Activated CD4-positive, alpha-beta T cell treated with anti-CD3 and anti-CD28 coated beads, Interleukin-2, amount 10 ng/mL, durations not matched to agents 24 days and 14 days (primary cell): Measurements from ENCODE around the gene EIF2S2. TPM values are rescaled to one million over a fixed set of nuclear protein-coding genes. Genes with fewer than 3 reads are reported as not detected.
A peak's percentile ranks its signal among the peaks of the same experiment; 100 is the strongest.
"Not testable (repeated sequence)": the region's sequence is repeated elsewhere in the genome, so short reads cannot be mapped to it uniquely, and the experiment has no call there.

Experiments
- DNase-seq: peaks from one replicate; pipeline ENCODE4 v3.0.0; 2022
- H3K27ac Mint-ChIP-seq: one replicate; pipeline ENCODE4 v1.8.0; 2022; ENCODE audit warnings: mild to moderate bottlenecking, mixed read lengths
- H3K27me3 Mint-ChIP-seq: one replicate; pipeline ENCODE4 v1.8.0; 2022; ENCODE audit warnings: mixed read lengths
- H3K36me3 Mint-ChIP-seq: one replicate; pipeline ENCODE4 v1.8.0; 2022; ENCODE audit warnings: low read depth, mild to moderate bottlenecking, mixed read lengths
- H3K4me1 Mint-ChIP-seq: one replicate; pipeline ENCODE4 v1.8.0; 2021; ENCODE audit warnings: mixed read lengths
- H3K4me3 Mint-ChIP-seq: one replicate; pipeline ENCODE4 v1.8.0; 2022; ENCODE audit warnings: mild to moderate bottlenecking, moderate library complexity, mixed read lengths
- H3K9me3 Mint-ChIP-seq: one replicate; pipeline ENCODE4 v1.8.0; 2021; ENCODE audit warnings: mixed read lengths
- intact Hi-C: fragments of 100-400 bp; cut with micrococcal nuclease; formaldehyde crosslinking; loops from one replicate; pipeline ENCODE4 v1.15.1; 2023
- total RNA-seq: library from RNA; stranded (reverse); gene quantifications from 2 replicates; pipeline ENCODE4 v1.2.3, GENCODE V29; 2022

EIF2S2 gene
- total RNA-seq, 1 donor from 2014 or later = 106 TPM

GRCh38 chr20:34132491-34132890 is 20.4 kb upstream of the EIF2S2 start:
- H3K9me3 Mint-ChIP-seq, H3K4me1 Mint-ChIP-seq, DNase-seq, H3K27ac Mint-ChIP-seq, H3K36me3 Mint-ChIP-seq, H3K4me3 Mint-ChIP-seq, intact Hi-C loops: not testable (repeated sequence)
- H3K27me3 Mint-ChIP-seq = peaks cover 18% of the 10 kb centered on the region

- H3K4me1 Mint-ChIP-seq = peaks cover 3% of the 10 kb centered on the region
- DNase-seq = no peak
These were observed 19.4 kb upstream of the EIF2S2 start for GRCh38 chr20:34131491-34131890.

GRCh38 chr20:34129518-34130162 is 17.6 kb upstream of the EIF2S2 start:
- peak; percentile 90 for DNase-seq
- intact Hi-C loops = loop anchor here (1.0 to 5.0 kb wide), 4 partner anchors 60 to 267 kb away; no protein-coding TSS in a partner anchor
- Mint-ChIP-seq H3K9me3 (no peaks in the 10 kb centered on the region), H3K27me3 (peaks cover 19% of the 10 kb centered on the region), H3K27ac (no peak overlapping the region), H3K4me3 (peak overlapping the region; percentile 52), H3K36me3 (no peaks in the 10 kb centered on the region), H3K4me1 (peaks cover 8% of the 10 kb centered on the region)

More at GRCh38 chr20:34131491-34131890, 19.4 kb upstream of the EIF2S2 start:
- Mint-ChIP-seq H3K9me3 (no peaks in the 10 kb centered on the region), H3K4me3 (no peak overlapping the region), H3K27ac (no peak overlapping the region), H3K27me3 (peaks cover 24% of the 10 kb centered on the region), H3K36me3 (no peaks in the 10 kb centered on the region)
- intact Hi-C loops = no loop called here

- Mint-ChIP-seq H3K4me3 (no peak overlapping the region), H3K9me3 (no peaks in the 10 kb centered on the region)
These were observed 15.7 kb upstream of the EIF2S2 start for GRCh38 chr20:34127792-34128191.

GRCh38 chr20:34124469-34125249 is 12.6 kb upstream of the EIF2S2 start:
- no peaks in the 10 kb centered on the region for H3K9me3 Mint-ChIP-seq
- H3K4me3 Mint-ChIP-seq = no peak overlapping the region
- intact Hi-C loops = loop anchor here (5.0 kb wide), 1 partner anchor 262 kb away; no protein-coding TSS in a partner anchor
- DNase-seq = peak; percentile 58
- no peaks in the 10 kb centered on the region for H3K36me3 Mint-ChIP-seq
- peaks cover 15% of the 10 kb centered on the region for H3K4me1 Mint-ChIP-seq
- H3K27ac Mint-ChIP-seq = no peak overlapping the region
- peaks cover 14% of the 10 kb centered on the region for H3K27me3 Mint-ChIP-seq

More at GRCh38 chr20:34127792-34128191, 15.7 kb upstream of the EIF2S2 start:
- H3K27ac Mint-ChIP-seq = no peak overlapping the region
- no peak for DNase-seq
- peaks cover 19% of the 10 kb centered on the region for H3K27me3 Mint-ChIP-seq
- H3K36me3 Mint-ChIP-seq = no peaks in the 10 kb centered on the region
- intact Hi-C loops = loop anchor here (2.0 to 5.0 kb wide), 2 partner anchors 211 to 265 kb away; no protein-coding TSS in a partner anchor
- peaks cover 15% of the 10 kb centered on the region for H3K4me1 Mint-ChIP-seq

DNA sequence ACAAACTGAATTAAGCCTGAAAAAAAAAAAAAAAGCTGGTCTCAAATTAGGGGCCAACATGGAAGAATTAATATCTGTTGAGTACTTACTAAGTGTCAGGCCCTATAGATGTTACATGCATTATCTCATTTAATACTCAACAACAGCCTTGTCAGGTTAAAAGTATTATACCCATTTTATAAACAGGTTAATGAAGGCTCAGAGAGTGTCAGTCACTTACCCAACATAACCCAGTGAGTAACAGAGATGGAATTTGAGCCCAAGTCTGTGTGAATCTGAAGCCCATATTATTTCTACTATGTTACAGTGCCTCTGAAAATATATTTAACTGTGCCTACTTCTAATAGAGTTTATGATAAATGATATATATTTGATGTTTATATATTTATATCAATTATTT is 11.3 kb upstream of the EIF2S2 start:
- no peak for DNase-seq
- intact Hi-C loops = no loop called here
- H3K4me3 Mint-ChIP-seq = no peak overlapping the region
- peaks cover 12% of the 10 kb centered on the region for H3K4me1 Mint-ChIP-seq
- H3K27ac Mint-ChIP-seq = no peak overlapping the region
- peaks cover 15% of the 10 kb centered on the region for H3K27me3 Mint-ChIP-seq
- no peaks in the 10 kb centered on the region for H3K9me3 Mint-ChIP-seq
- no peaks in the 10 kb centered on the region for H3K36me3 Mint-ChIP-seq

- Mint-ChIP-seq H3K27ac (no peak overlapping the region), H3K9me3 (no peaks in the 10 kb centered on the region), H3K4me1 (peaks cover 12% of the 10 kb centered on the region), H3K36me3 (no peaks in the 10 kb centered on the region), H3K4me3 (no peak overlapping the region), H3K27me3 (peaks cover 15% of the 10 kb centered on the region)
- peak; percentile 24 for DNase-seq
- intact Hi-C loops = no loop called here
These were observed 10.4 kb upstream of the EIF2S2 start for GRCh38 chr20:34122274-34122980.

GRCh38 chr20:34120213-34120612 is 8.2 kb upstream of the EIF2S2 start:
- H3K36me3 Mint-ChIP-seq = no peaks in the 10 kb centered on the region
- H3K27me3 Mint-ChIP-seq = peaks cover 14% of the 10 kb centered on the region
- H3K9me3 Mint-ChIP-seq = no peaks in the 10 kb centered on the region
- no peak overlapping the region for H3K27ac Mint-ChIP-seq
- H3K4me3 Mint-ChIP-seq = no peak overlapping the region
- peaks cover 13% of the 10 kb centered on the region for H3K4me1 Mint-ChIP-seq
- intact Hi-C loops = no loop called here
- DNase-seq = no peak

- intact Hi-C loops = no loop called here
- Mint-ChIP-seq H3K9me3 (no peaks in the 10 kb centered on the region), H3K4me1 (peaks cover 13% of the 10 kb centered on the region), H3K27ac (no peak overlapping the region), H3K36me3 (peaks cover 11% of the 10 kb centered on the region), H3K27me3 (peaks cover 17% of the 10 kb centered on the region), H3K4me3 (no peak overlapping the region)
- DNase-seq = no peak
These were observed 3.2 kb upstream of the EIF2S2 start for GRCh38 chr20:34115232-34115631.

DNA sequence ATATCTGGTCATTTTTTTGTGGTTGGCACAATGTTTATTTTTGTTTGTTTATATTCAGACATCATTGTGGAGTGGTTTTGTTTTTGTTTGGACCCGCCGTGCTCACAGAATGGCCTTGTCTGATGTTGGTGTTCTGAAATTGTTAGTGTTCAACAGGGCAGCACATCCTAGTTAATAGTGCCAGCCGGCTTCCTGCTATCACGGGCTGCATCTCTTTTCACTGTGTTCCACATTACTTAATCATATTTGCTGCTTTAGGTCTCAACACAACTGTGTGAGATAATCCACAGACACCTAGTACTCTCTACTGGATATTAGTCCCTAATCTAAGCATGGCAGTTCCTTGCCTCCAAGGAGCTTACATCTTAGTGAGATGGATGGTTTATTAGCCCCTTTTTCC is 2.8 kb upstream of the EIF2S2 start:
- peaks cover 14% of the 10 kb centered on the region for H3K36me3 Mint-ChIP-seq
- no peak overlapping the region for H3K27ac Mint-ChIP-seq
- peaks cover 17% of the 10 kb centered on the region for H3K27me3 Mint-ChIP-seq
- H3K9me3 Mint-ChIP-seq = no peaks in the 10 kb centered on the region
- H3K4me1 Mint-ChIP-seq = peaks cover 15% of the 10 kb centered on the region
- H3K4me3 Mint-ChIP-seq = no peak overlapping the region
- no peak for DNase-seq
- intact Hi-C loops = loop anchor here (5.0 kb wide), 1 partner anchor 562 kb away; the partner anchor contains the start of gene PIGU

GRCh38 chr20:34112600-34113101 is 608 bp upstream of the EIF2S2 start:
- Mint-ChIP-seq H3K4me3 (peak overlapping the region; percentile 89), H3K27me3 (peaks cover 11% of the 10 kb centered on the region), H3K27ac (peak overlapping the region; percentile 98), H3K9me3 (no peaks in the 10 kb centered on the region), H3K36me3 (peaks cover 32% of the 10 kb centered on the region), H3K4me1 (peaks cover 30% of the 10 kb centered on the region)
- DNase-seq = no peak
- intact Hi-C loops = loop anchor here (1.0 to 5.0 kb wide), 4 partner anchors 119 to 565 kb away; partner anchors contain the start of genes CHMP4B, DYNLRB1, PIGU and RALY

DNA sequence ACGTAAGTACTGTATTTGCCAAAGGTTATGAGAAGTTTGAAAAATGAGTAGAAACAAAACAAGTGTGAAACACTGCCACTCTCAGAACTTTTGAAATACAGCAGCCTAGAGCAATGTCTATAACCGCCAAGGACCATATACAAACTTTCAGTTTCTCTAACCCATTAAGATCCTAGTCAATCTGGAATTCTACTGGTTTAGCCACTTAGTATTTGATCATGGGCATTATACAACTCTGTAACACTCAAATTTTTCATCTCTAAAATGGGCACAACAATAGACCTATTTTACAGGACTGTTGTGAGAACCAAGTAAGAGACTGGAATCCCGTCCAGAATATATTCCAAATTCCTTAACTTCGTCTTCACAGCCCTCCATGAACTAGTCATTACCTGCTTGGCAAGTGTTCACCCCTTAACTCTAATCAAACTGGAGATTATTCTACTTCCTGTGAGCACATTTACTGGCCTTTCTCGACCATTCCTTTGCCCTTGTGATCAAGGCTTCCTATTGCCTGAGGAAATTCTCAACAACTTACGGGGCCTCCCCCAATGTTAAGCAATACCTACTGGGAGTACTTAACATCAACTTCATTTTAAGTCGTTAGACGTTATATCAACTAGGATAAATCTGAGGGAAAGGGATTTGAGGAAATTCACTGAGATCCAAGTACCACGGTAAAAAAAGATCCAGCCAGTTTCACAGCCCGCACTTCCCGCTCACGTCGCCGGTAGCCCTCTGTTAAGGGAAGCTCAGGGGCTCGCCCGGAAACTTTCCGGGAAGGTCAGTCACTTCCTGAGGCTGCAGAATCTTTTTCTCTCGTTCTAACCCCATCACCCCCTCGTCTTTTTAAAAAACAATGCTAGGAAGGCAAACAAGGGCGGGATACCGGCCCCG is 1.1 kb downstream of the EIF2S2 start:
- Mint-ChIP-seq H3K36me3 (peaks cover 43% of the 10 kb centered on the region), H3K4me3 (peak overlapping the region; percentile 89), H3K27me3 (peaks cover 4% of the 10 kb centered on the region), H3K9me3 (no peaks in the 10 kb centered on the region), H3K4me1 (peaks cover 41% of the 10 kb centered on the region), H3K27ac (peak overlapping the region; percentile 98)
- intact Hi-C loops = loop anchor here (2.0 to 5.0 kb wide), 2 partner anchors 448 to 566 kb away; partner anchors contain the start of genes MAP1LC3A and PIGU
- DNase-seq = peak; percentile 71
